Central memory CD4-positive, alpha-beta T cell (primary cell): ENCODE measurements around the gene EXTL1.
"Not testable (repeated sequence)": the region's sequence is repeated elsewhere in the genome, so short reads cannot be mapped to it uniquely, and the experiment has no call there.

Source experiments
- DNase-seq: peaks from one replicate; pipeline ENCODE4 v3.0.0; 2022
- total RNA-seq, 3 experiments: gene quantifications; one replicate each; lab custom pipeline; 2026; lab: John Stamatoyannopoulos, UW

EXTL1 gene, protein sequence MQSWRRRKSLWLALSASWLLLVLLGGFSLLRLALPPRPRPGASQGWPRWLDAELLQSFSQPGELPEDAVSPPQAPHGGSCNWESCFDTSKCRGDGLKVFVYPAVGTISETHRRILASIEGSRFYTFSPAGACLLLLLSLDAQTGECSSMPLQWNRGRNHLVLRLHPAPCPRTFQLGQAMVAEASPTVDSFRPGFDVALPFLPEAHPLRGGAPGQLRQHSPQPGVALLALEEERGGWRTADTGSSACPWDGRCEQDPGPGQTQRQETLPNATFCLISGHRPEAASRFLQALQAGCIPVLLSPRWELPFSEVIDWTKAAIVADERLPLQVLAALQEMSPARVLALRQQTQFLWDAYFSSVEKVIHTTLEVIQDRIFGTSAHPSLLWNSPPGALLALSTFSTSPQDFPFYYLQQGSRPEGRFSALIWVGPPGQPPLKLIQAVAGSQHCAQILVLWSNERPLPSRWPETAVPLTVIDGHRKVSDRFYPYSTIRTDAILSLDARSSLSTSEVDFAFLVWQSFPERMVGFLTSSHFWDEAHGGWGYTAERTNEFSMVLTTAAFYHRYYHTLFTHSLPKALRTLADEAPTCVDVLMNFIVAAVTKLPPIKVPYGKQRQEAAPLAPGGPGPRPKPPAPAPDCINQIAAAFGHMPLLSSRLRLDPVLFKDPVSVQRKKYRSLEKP
- 0 to 0.16 (median 0.04) reads per million in 3 experiments for total RNA-seq

DNA sequence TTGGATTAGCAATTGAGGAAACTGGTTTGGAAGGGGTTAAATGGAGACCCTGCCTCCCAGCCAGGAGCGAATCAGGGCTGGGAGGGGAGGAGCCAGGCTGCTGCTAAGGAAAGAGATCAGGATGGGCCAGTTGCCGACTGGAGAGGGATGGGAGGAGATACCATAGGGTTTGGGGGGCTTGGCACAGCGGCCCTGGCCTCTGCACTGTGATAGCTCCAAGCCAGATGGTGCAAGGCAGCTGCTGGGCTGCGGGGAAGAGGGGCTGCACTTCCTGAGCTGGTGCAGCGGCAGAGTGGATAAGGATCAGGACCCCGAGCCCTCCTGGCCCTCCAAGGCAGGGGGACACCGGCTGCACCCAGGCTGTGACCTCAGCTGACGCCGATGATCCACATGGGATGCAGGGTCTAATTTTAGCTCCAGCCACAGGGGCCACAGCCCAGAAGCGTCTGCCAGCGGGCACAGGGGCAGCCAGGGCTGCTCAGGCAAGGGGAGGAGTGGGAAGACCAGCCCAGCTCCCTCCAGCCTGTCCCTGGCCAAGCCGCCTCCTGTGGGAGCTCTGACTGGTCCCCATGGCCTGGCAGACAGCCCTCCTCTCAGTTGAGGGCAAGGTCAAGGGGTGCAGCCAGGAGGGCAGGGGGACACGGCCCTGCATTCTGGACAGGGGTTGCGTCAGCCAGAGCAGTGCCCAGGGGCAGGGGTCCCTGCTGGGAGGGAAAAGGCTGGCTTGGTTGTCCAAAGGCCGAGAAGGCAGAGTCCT, at the start of gene EXTL1:
EXTL1 (plus strand) TSS at position 129 of the 757 bp plus-strand sequence. CDS start 872 bp downstream, outside the sequence.
- no peak for DNase-seq

GRCh38 chr1:25971811-25972180, 49.8 kb upstream of the EXTL1 start:
- DNase-seq = no peak

DNA sequence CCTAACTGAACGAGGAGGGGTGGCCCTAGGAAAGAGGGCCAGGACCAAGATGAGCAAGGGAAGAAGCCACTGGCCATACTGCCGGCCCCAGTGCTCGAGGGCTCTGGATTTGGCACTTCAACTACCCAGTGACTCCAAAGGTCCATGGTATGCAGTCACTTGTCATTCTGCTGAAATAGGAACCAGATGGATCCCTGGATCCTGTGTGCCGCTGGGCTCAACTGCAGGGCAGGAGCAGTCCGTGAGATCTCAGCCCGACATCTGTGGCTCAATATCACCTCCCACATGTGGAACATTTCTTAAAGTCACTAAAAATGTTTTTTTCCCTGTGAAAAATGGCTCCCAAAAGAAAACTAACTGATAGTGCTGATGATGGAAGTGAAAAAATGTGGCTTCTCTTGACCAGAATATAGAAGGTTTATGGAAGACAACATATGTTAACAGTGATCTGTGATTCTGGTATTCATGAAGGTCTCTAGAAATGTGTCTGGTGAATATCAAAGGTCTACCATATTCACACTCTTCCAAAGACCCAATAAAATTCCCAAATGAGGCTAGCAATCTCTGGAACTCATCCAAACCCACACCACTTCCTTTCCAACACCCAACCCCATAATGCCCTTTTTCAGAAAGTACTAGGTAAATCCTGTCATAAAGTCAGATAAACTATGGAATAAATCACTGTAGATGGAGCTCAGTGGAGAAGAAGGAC, 47.8 kb upstream of the EXTL1 start:
- no peak for DNase-seq

GRCh38 chr1:25977801-25978200, 43.8 kb upstream of the EXTL1 start:
- no peak for DNase-seq

GRCh38 chr1:25978403-25978802, 43.2 kb upstream of the EXTL1 start:
- no peak for DNase-seq

- no peak for DNase-seq
These were observed 42.4 kb upstream of the EXTL1 start for GRCh38 chr1:25979210-25979609.

DNA sequence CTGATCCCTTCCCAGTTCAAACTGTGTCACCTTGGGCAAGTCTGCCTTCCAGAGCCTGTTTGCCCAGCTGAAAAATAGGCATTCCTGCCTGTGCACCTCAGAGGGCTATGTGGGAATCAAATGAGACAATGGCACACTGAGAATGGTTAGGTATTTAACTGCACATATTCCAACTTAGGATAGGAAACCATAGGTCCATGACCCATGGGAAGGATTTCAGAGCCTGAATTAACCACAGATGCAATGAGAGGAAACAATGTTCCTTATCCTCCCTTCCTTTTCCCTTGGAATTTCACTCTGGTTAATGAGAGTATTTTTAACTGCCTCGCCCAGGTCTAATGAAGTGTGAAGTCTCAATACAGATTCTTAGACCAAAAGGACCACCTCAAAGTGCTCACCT, 36.4 kb upstream of the EXTL1 start:
- no peak for DNase-seq

DNA sequence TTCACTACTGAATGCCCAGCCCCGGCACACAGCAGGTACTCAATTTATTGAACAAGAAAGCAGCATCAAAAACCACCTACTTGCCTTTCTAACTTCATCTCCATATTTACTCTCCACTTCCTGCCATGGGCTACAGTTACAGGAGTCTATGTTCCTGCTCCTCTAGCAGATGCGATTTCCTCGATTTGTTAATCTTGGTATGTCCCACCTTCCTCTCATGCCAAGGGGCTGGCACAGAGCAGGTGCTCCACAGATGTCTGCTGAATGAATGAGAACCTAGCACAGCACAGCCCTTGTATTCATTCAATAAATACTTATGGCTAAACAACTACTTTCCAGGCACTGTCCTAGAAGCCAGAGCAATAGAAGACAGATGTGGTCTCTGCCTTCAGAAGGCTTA, 35.9 kb upstream of the EXTL1 start:
- DNase-seq = no peak

DNA sequence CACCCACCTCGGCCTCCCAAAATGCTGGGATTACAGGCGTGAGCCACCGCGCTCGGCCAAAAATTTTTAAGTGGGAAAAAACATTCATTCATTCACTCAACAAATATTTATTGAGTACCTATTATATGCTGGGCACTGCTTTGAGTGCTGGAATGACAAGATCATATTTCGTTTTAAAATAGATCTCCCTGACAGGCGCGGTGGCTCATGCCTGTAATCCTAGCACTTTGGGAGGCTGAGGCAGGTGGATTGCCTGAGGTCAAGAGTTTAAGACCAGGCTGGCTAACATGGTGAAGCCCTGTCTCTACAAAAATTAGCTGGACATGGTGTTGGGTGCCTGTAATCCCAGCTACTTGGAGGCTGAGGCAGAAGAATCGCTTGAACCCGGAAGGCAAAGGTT, 34.8 kb upstream of the EXTL1 start:
- DNase-seq = not testable (repeated sequence)

DNA sequence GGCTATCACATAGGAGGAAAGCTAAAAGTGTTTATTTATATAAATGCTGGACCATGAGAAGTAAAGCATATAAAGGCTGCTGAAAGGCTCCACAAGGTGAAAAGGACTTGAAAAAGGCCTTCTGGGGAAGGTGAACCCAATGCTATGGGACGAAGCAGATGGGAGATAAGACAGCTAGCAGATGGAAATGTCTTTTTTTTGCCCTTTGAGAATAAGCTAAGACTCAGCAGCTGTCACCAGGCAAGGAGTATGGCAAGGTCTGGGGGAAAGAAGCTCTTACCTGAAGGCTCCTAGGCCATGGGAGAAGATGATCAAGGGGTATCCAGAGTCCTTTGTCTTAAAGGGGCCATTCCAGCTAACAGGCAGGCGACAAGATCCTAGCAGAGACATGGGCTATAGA, 33.6 kb upstream of the EXTL1 start:
- DNase-seq = no peak

- no peak for DNase-seq
These were observed 31.9 kb upstream of the EXTL1 start for GRCh38 chr1:25989440-25990234.

DNA sequence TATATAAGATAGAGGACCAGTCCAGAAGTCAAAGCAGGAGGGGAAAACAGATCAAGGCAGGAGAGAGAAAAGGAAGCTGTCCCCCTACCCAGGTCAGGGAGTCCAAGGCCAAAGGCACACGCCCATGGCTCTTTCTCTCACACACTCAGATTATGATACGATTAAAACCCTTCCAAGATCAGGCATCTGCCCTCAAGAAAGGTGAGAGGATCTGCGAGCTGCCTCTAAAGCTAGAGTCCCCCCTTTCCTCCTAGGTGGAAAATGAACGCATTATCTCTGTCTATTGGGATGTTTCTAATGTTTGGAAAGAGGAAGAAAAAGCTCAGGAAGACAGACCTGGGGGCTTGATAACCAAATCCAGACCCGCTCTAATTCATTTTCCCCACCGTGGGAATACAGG, 31.3 kb upstream of the EXTL1 start:
- no peak for DNase-seq

DNA sequence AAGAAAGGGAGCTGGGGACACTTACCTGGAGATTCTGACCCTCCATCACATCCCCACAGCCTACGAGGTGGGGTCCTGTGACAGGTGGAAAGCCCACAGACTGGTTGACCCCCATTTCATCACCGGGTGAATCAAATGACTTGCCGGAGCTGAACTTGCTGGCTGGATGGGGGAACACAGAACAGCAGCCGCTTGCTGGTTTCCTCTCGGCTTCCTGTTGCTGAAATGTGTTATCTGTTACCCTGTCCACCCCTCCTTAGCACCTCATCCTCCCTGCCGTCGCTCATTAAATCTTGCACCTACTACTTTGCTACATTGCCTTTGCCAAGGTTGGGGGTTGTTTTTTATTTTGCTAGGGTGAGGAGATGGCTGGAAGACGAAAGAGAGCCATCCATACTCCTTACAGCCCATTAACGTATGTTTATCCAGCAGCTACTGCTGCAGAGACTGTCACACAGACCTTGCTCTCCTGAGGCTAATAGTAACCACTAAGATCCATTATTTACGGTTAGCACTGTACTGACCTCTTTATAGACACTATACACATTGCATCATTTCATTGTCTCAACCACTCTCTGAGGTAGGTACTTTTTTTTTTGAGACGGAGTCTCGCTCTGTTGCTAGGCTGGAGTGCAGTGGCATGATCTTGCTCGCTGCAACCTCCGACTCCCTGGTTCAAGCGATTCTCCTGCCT, 30.7 kb upstream of the EXTL1 start:
- peak; percentile 35 for DNase-seq

- no peak for DNase-seq
These were observed 29.5 kb upstream of the EXTL1 start for GRCh38 chr1:25991937-25992688.

DNA sequence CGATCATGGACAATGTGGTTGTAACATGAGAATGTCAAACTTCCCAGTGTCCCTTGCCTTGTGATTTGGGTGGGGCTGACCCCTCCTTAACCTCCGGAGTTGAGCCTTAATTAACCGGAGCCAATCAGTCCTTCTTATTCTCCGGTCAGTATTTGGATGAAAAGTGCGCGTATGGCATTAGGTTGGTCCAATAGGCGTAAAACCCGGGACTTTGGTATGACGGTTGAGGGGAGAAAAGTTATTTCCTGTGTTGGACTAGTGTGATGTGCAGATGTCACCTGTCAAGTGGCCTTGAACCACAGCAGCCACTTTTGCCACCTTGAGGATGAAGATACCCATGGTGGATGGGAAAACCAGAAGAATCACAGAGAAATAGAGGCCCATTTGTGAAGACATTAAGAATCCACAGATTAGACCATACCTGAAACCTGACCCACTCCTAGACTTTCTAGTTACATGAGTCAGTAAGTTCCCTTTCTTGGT, 28.8 kb upstream of the EXTL1 start:
- DNase-seq = no peak

DNA sequence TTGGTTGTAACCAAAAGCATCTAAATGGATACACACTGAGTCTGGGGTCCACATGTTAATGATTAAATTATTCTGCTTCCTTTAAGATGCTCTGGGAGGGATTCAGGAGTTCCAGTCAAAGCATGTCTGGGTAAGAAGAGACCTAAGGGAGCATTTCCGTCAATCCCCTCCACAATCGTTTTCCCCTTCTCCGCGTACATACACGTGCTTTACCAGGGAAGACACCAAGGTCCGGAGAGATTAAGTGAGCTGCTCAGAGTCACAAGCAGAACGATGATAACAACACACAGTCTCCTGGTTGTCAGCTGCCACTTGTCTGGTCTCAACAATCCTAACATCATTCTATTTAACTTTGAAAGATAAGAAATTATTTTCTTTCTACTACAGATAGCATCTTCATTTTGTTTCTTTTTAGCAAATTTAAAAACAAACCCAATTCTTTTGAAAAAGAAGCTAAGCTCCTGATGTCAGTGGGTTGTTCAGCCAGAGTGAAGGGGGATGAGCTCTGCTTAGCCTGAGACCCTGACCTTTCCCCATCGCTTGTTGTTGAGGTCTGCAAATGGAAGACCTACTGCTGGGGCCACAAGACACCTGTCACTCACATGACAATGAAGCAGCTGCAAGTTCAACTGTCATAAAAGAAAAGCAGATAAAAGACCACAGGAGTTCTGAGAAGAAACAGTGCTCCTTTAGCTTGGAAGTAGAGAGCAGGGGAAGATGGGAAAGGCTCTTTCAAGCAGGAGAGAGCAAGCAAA, 28.2 kb upstream of the EXTL1 start:
- DNase-seq = no peak

DNA sequence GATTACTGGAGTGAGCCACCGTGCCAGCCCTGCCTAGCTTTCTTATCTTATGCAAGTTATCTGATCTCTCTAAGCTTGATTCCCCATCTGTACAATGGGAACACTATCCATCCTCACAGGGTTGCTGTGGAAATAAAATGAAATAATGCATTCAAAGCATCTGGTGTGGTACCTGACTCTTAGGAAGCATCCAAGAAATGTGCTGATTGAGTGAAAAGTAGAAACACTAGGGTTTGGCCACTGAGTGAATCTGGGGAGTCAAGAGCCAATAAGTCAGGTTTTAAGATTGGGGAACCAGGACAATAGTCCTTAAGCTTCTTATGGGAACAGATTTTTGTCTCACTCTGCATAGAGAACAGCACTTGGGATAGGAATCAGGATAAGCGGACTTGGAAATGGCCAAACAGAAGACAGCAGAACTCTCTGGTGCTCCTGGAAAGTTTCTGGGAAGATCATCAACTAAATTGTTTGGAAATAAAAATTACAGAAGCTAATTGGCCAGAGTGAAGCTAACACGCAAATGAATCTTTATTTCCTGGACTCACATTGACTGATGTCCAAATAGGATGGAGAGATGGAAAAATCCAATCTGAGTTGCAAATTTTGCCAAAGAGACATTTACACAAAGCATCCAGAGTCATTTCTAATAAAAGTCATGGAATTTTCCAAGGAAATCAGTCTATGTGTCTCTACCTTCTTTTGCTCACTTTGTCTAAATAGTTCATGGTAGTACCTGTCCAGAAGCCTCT, 27.0 kb upstream of the EXTL1 start:
- no peak for DNase-seq

GRCh38 chr1:25996966-25997827, 24.4 kb upstream of the EXTL1 start:
- DNase-seq = peak; percentile 7
